K562 (cell line): ENCODE measurements around the gene NEU1. TPM values are rescaled to one million over a fixed set of nuclear protein-coding genes. Genes with fewer than 3 reads are reported as not detected.

ENCODE experiments used
- ASH1L ChIP-seq: fragments of 450-650 bp; IDR thresholded peaks from 2 replicates; pipeline ENCODE4 v1.6.1; 2018; ENCODE audit warnings: borderline replicate concordance, mild to moderate bottlenecking, low read depth; ENCODE audit not compliant: partially characterized antibody
- BMI1 ChIP-seq: fragments of 150-350 bp; IDR thresholded peaks from 2 replicates; pipeline ENCODE4 v1.6.1; 2014; ENCODE audit warnings: low read length
- HEY1 ChIP-seq: fragments of 250-450 bp; sonication (Bioruptor Pico); IDR thresholded peaks from 2 replicates; pipeline ENCODE4 v1.5.0; 2020; ENCODE audit warnings: mild to moderate bottlenecking, moderate library complexity, borderline replicate concordance
- HSF4 ChIP-seq: fragments of 250-450 bp; sonication (Bioruptor Pico); IDR thresholded peaks from 2 replicates; pipeline ENCODE4 v2.1.2; 2022; ENCODE audit warnings: mild to moderate bottlenecking, moderate library complexity, borderline replicate concordance
- ILK ChIP-seq: fragments of 450-650 bp; IDR thresholded peaks from 2 replicates; pipeline ENCODE4 v1.6.1; 2016; ENCODE audit warnings: missing genetic modification characterization, low read depth, mild to moderate bottlenecking, missing compliant biosample characterization, moderate library complexity, borderline replicate concordance
- JUNB ChIP-seq: fragments of 450-650 bp; formaldehyde crosslinking; conservative IDR thresholded peaks from 2 replicates; pipeline ENCODE4 v1.4.0; 2020; ENCODE audit warnings: mild to moderate bottlenecking
- ZNF3 ChIP-seq: fragments of 250-450 bp; sonication (Bioruptor Pico); IDR thresholded peaks from 2 replicates; pipeline ENCODE4 v1.5.0; 2021; ENCODE audit warnings: mild to moderate bottlenecking, moderate library complexity
- ZNF436 ChIP-seq: fragments of 250-450, 450-650 bp; sonication (Bioruptor Pico); formaldehyde crosslinking; IDR thresholded peaks from 2 replicates; pipeline ENCODE4 v1.7.0; 2020; ENCODE audit warnings: mild to moderate bottlenecking
- ZNF561 ChIP-seq: fragments of 450-650 bp; formaldehyde crosslinking; conservative IDR thresholded peaks from 2 replicates; pipeline ENCODE4 v1.4.0; 2020; ENCODE audit warnings: mild to moderate bottlenecking, moderate library complexity
- ZNF644 ChIP-seq: fragments of 200-800 bp; sonication (Bioruptor generic); IDR thresholded peaks from 2 replicates; pipeline ENCODE4 v1.6.1; 2016; ENCODE audit warnings: low read depth, missing genetic modification characterization, missing compliant biosample characterization
- ZNF707 ChIP-seq: fragments of 250-450 bp; sonication (Bioruptor Pico); conservative IDR thresholded peaks from 2 replicates; pipeline ENCODE4 v1.8.0; 2022; ENCODE audit warnings: inconsistent platforms, mild to moderate bottlenecking, moderate library complexity
- polyA plus RNA-seq, 8 experiments: library from polyadenylated mRNA; depleted of rRNA in 4 of 8; stranded (reverse) in 5 of 8; unstranded in 3 of 8; fragments of >200 nt; fragmentation: Nextera tagmentation in 2 of 8; fragmentation: Illumina TruSeq in 1 of 8; extraction: Ambion mirVana in 2 of 8; extraction: Trizol in 1 of 8; gene quantifications; 2 replicates each; pipeline versions ENCODE4 v1.2.1 to v1.2.3, GENCODE V29; 2011 to 2014; ENCODE audit warnings: inconsistent platforms in 1 of 8, missing spikeins in 1 of 8
- total RNA-seq, 7 experiments: library from RNA; depleted of rRNA in 6 of 7; stranded (reverse); fragments of >200 nt in 6 of 7; fragmentation: Illumina TruSeq in 2 of 7; extraction: Trizol in 2 of 7; gene quantifications; 2 replicates each; pipeline versions ENCODE4 v1.2.1 to v1.2.3, GENCODE V29; 2011 to 2021; ENCODE audit warnings: low replicate concordance in 1 of 7
- TF ChIP-seq, protein P1 (sequence below): fragments of 250-450 bp; sonication (Bioruptor Pico); IDR thresholded peaks from 2 replicates; pipeline ENCODE4 v1.4.0; 2020; ENCODE audit warnings: mild to moderate bottlenecking
- TF ChIP-seq, protein P2 (sequence below), 2 experiments: fragments of 450-650 bp in 1 of 2; sonication (generic) in 1 of 2; formaldehyde crosslinking in 1 of 2; IDR thresholded peaks; 2 replicates each; pipeline versions ENCODE4 v1.7.1 to v1.9.0; 2016 to 2022; ENCODE audit warnings: inconsistent platforms in 1 of 2, mild to moderate bottlenecking in 1 of 2, missing genetic modification reagents in 1 of 2
- TF ChIP-seq, protein P3 (sequence below): fragments of 450-650 bp; IDR thresholded peaks from 2 replicates; pipeline ENCODE4 v1.6.1; 2016; ENCODE audit warnings: missing biosample characterization, missing genetic modification characterization

The NEU1 gene
- total and polyA plus RNA-seq, 9 of the 15 experiments (the other 6 are each of a cell fraction or from before 2014, with no cell fraction given): 14.8 to 67.8 (median 51.0) TPM

DNA sequence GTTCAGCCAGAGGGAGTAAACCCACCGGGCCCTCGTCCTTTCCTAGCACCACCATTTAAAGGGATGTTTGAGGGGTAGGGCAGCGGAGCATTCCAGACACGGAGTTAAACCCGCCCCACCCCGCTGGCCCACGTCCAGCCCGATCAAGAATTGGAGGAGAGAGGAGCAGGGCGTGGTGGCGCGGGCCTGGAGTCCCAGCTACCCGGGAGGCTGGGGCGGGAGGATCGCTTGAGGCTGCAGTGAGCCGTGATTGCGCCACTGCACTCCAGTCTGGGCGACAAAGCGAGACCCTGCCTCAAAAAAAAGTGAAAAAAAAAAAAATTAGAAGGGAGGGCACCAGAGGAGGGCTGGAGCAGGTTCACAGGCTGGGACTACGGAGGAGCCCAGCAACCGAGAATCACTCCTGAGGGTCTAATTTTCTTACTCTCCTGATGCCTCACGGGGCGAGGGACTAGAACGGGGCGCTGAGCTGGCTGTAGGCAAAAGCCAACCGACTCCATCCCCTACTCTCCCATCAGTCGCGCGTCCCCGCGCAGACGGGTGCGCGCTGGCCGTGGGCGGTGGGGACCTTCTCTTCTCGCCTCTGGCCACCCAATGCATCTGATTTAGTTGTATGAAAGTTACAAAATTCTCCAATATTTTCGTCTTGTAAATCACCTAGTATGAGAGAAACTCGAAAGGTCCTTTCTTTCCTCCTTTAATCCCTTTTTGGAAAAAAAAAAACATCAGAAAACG, 41.2 kb downstream of the NEU1 start (continued):
- TF ChIP-seq, protein P1, sequence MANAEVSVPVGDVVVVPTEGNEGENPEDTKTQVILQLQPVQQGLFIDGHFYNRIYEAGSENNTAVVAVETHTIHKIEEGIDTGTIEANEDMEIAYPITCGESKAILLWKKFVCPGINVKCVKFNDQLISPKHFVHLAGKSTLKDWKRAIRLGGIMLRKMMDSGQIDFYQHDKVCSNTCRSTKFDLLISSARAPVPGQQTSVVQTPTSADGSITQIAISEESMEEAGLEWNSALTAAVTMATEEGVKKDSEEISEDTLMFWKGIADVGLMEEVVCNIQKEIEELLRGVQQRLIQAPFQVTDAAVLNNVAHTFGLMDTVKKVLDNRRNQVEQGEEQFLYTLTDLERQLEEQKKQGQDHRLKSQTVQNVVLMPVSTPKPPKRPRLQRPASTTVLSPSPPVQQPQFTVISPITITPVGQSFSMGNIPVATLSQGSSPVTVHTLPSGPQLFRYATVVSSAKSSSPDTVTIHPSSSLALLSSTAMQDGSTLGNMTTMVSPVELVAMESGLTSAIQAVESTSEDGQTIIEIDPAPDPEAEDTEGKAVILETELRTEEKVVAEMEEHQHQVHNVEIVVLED: no peak; the same call in 1 of the 2 replicates
- TF ChIP-seq ZNF644 (tag) (peak; percentile 31; the same call in 1 of the 2 replicates), BMI1 (no peak), ILK (tag) (no peak), HSF4 (CRISPR knock-in tag) (no peak), JUNB (no peak), ASH1L (no peak), ZNF3 (CRISPR knock-in tag) (no peak), HEY1 (CRISPR knock-in tag) (no peak), ZNF436 (CRISPR knock-in tag) (no peak), ZNF561 (CRISPR knock-in tag) (no peak), ZNF707 (CRISPR knock-in tag) (no peak)
- TF ChIP-seq, protein P2, sequence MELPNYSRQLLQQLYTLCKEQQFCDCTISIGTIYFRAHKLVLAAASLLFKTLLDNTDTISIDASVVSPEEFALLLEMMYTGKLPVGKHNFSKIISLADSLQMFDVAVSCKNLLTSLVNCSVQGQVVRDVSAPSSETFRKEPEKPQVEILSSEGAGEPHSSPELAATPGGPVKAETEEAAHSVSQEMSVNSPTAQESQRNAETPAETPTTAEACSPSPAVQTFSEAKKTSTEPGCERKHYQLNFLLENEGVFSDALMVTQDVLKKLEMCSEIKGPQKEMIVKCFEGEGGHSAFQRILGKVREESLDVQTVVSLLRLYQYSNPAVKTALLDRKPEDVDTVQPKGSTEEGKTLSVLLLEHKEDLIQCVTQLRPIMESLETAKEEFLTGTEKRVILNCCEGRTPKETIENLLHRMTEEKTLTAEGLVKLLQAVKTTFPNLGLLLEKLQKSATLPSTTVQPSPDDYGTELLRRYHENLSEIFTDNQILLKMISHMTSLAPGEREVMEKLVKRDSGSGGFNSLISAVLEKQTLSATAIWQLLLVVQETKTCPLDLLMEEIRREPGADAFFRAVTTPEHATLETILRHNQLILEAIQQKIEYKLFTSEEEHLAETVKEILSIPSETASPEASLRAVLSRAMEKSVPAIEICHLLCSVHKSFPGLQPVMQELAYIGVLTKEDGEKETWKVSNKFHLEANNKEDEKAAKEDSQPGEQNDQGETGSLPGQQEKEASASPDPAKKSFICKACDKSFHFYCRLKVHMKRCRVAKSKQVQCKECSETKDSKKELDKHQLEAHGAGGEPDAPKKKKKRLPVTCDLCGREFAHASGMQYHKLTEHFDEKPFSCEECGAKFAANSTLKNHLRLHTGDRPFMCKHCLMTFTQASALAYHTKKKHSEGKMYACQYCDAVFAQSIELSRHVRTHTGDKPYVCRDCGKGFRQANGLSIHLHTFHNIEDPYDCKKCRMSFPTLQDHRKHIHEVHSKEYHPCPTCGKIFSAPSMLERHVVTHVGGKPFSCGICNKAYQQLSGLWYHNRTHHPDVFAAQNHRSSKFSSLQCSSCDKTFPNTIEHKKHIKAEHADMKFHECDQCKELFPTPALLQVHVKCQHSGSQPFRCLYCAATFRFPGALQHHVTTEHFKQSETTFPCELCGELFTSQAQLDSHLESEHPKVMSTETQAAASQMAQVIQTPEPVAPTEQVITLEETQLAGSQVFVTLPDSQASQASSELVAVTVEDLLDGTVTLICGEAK (IDR thresholded peaks at IDR 0.05): no peak
- TF ChIP-seq, protein P2 (CRISPR knock-in tag; IDR thresholded peaks at IDR 0.05): no peak
- TF ChIP-seq, protein P3, sequence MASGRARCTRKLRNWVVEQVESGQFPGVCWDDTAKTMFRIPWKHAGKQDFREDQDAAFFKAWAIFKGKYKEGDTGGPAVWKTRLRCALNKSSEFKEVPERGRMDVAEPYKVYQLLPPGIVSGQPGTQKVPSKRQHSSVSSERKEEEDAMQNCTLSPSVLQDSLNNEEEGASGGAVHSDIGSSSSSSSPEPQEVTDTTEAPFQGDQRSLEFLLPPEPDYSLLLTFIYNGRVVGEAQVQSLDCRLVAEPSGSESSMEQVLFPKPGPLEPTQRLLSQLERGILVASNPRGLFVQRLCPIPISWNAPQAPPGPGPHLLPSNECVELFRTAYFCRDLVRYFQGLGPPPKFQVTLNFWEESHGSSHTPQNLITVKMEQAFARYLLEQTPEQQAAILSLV (tag): no peak
